Epithelial cell of proximal tubule (primary cell): ENCODE results near the gene ATE1. TPM values are rescaled to one million over a fixed set of nuclear protein-coding genes. Genes with fewer than 3 reads are reported as not detected.

Experiments
- DNase-seq: peaks from one replicate; pipeline ENCODE4 v3.0.0-alpha.2; 2011; ENCODE audit warnings: low read depth
- H3K4me3 ChIP-seq: 2 replicates; pipeline ENCODE4 v1.5.1; 2011; ENCODE audit warnings: low read depth, mild to moderate bottlenecking, low read length
- total RNA-seq: library from RNA; depleted of rRNA; stranded (reverse); fragments of >200 nt; gene quantifications from 2 replicates; pipeline ENCODE4 v1.2.3, GENCODE V29; 2015
- TF ChIP-seq, protein P1 (sequence below): conservative IDR thresholded peaks from 2 replicates; pipeline ENCODE4 v1.5.1; 2012; ENCODE audit warnings: low read depth, mild to moderate bottlenecking, low read length

The ATE1 gene
- total RNA-seq, 1 donor from 2014 or later, result 22.7 TPM

DNA sequence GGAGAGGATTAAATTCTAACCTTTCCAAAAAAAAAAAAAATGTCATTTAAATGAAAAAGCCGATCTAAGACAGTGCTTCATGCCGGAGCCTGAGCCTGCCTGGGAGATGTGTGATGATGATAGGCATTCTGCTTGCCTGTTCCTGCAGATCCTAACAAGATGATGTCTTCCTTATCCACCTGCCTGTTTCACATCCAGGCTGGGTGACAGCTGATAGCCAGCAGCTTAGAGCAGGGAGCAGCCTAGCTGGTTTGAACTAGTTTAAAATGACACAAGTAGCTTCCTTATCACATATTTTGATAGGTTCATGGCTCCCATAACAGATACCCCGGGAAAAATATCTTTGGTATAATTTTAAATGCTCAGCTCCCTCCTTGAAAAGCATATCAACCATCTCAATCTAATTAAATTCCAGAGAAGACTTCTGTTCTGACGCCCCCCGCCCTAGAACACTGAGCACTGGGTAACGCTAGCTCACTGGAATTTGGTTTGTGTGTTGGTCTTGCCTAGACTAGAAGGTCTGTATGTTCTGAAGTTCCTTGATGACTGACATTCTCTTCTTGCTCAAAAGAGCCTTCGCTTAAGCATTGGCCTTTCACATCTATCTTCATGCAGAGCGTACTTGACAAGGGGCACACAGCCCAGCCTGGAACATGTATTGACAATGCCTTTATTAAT lies 232.7 kb downstream of the ATE1 start:
- H3K4me3 ChIP-seq, result no peak overlapping the region
- DNase-seq, result no peak
- TF ChIP-seq, protein P1, sequence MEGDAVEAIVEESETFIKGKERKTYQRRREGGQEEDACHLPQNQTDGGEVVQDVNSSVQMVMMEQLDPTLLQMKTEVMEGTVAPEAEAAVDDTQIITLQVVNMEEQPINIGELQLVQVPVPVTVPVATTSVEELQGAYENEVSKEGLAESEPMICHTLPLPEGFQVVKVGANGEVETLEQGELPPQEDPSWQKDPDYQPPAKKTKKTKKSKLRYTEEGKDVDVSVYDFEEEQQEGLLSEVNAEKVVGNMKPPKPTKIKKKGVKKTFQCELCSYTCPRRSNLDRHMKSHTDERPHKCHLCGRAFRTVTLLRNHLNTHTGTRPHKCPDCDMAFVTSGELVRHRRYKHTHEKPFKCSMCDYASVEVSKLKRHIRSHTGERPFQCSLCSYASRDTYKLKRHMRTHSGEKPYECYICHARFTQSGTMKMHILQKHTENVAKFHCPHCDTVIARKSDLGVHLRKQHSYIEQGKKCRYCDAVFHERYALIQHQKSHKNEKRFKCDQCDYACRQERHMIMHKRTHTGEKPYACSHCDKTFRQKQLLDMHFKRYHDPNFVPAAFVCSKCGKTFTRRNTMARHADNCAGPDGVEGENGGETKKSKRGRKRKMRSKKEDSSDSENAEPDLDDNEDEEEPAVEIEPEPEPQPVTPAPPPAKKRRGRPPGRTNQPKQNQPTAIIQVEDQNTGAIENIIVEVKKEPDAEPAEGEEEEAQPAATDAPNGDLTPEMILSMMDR, result no peak

- DNase-seq, result no peak
- TF ChIP-seq, protein P1, result no peak
- no peak overlapping the region for H3K4me3 ChIP-seq
Observed at GRCh38 chr10:121694327-121694965, 233.4 kb downstream of the ATE1 start.

DNA sequence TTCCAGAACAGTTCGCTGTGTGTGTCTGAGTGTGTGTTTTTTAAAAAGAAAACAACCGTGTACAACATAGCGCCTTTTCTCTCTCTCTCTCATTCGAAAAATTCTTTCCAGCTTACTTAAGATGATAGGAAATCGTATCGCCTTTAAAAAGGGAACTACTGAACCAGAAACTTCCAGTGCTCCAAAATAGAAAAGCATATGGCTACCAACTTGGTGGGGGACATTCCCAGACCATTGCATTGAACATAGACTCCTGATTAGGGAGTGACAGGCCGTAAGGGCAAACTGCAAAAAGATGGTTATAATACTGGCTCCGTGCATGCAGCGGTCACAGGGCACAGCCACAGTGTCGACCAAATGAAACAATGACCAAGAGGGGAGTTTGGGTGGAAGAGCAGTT lies 235.2 kb downstream of the ATE1 start:
- no peak for DNase-seq

DNA sequence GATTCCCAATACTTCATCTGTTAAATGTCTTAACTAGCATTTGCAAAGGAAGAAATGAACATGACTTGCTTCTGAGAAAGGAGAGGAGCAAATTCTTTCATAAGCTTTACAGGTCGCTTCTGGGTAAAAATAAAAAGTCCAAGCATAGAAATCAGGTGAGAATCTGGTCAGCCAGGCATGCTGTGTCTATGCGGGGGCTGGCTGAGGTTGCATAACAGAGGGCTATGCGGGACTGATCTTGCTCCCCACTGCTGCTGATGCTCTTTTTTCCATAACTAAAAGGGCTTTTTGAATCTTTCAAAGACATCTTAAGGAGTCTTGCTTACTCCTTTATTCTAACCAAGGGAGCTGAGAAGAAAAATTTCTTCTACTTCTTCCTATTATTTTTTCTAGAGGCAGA lies 236.9 kb downstream of the ATE1 start:
- DNase-seq, result no peak
- H3K4me3 ChIP-seq, result no peak overlapping the region
- TF ChIP-seq, protein P1, result no peak

More for the DNA sequence above, 235.2 kb downstream of the ATE1 start:
- TF ChIP-seq, protein P1, result no peak
- H3K4me3 ChIP-seq, result no peak overlapping the region

Other genes with a start within 250 kb of the ATE1 start
- 62.4 and 72.9 TPM in 2 replicates for gene NSMCE4A, start 47.2 kb upstream of the ATE1 start, total RNA-seq
- gene TACC2, start 61.1 kb upstream of the ATE1 start, total RNA-seq, result 15.5 and 23.9 TPM in 2 replicates